HepG2 (cell line): Measurements from ENCODE around the gene TRIAP1. TPM values are rescaled to one million over a fixed set of nuclear protein-coding genes. Genes with fewer than 3 reads are reported as not detected.

Experiments
- ASH2L ChIP-seq: fragments of 300-600, 200-600 bp; sonication (generic); IDR thresholded peaks from 2 replicates; pipeline ENCODE4 v1.7.0; 2017; ENCODE audit warnings: low read depth, mild to moderate bottlenecking, moderate library complexity, mixed read lengths, low read length; ENCODE audit not compliant: insufficient read length
- FUBP1 ChIP-seq: sonication (generic); formaldehyde crosslinking; IDR thresholded peaks from 2 replicates; pipeline ENCODE4 v1.5.1; 2020; ENCODE audit warnings: missing genetic modification reagents, mild to moderate bottlenecking, borderline replicate concordance
- JUN ChIP-seq: sonication (generic); formaldehyde crosslinking; IDR thresholded peaks from 2 replicates; pipeline ENCODE4 v1.4.0; 2020; ENCODE audit warnings: mild to moderate bottlenecking, missing genetic modification reagents
- KDM1A ChIP-seq: IDR thresholded peaks from 2 replicates; pipeline ENCODE4 v1.6.1; 2016; ENCODE audit warnings: missing compliant biosample characterization
- MTF2 ChIP-seq: sonication (generic); formaldehyde crosslinking; IDR thresholded peaks from 2 replicates; pipeline ENCODE4 v1.5.0; 2020; ENCODE audit warnings: missing genetic modification reagents, borderline replicate concordance
- NR0B2 ChIP-seq: sonication (generic); formaldehyde crosslinking; IDR thresholded peaks from 2 replicates; pipeline ENCODE4 v1.4.0; 2020; ENCODE audit warnings: mild to moderate bottlenecking, missing genetic modification reagents
- PPARG ChIP-seq: conservative IDR thresholded peaks from 2 replicates; pipeline ENCODE4 v1.6.1; 2016; ENCODE audit warnings: missing biosample characterization, missing genetic modification reagents
- TIGD3 ChIP-seq: sonication (generic); formaldehyde crosslinking; IDR thresholded peaks from 2 replicates; pipeline ENCODE4 v1.5.1; 2020; ENCODE audit warnings: mild to moderate bottlenecking, missing genetic modification reagents, borderline replicate concordance
- ZNF75D ChIP-seq: sonication (generic); formaldehyde crosslinking; IDR thresholded peaks from 2 replicates; pipeline ENCODE4 v1.8.1; 2023; ENCODE audit warnings: missing genetic modification reagents, mild to moderate bottlenecking, borderline replicate concordance
- polyA plus RNA-seq, 8 experiments: library from polyadenylated mRNA; depleted of rRNA in 3 of 8; stranded (reverse) in 7 of 8; unstranded in 1 of 8; fragments of >200 nt; fragmentation: Illumina TruSeq in 4 of 8; extraction: Trizol in 4 of 8; gene quantifications; 2 replicates each; pipeline versions ENCODE4 v1.2.1 to v1.2.3, GENCODE V29; 2011 to 2016; ENCODE audit warnings: low read depth in 4 of 8, missing spikeins in 1 of 8, mixed read lengths in 1 of 8; ENCODE audit not compliant: insufficient read depth in 1 of 8
- total RNA-seq, 5 experiments: library from RNA; depleted of rRNA; stranded (reverse); fragments of >200 nt; fragmentation: Illumina TruSeq; extraction: Trizol; gene quantifications; 2 replicates each; pipeline ENCODE4 v1.2.3, GENCODE V29; 2016; ENCODE audit warnings: low read depth in 1 of 5

TRIAP1 gene
- total and polyA plus RNA-seq, 2 of the 13 experiments (the other 11 are each of a cell fraction or from before 2014, with no cell fraction given) = 55.0 to 117 TPM

- TF ChIP-seq NR0B2 (peak; percentile 79), ZNF75D (CRISPR knock-in tag) (no peak), FUBP1 (CRISPR knock-in tag) (peak; percentile 43; the same call in 1 of the 2 replicates), PPARG (peak; percentile 43; the same call in 1 of the 2 replicates), MTF2 (CRISPR knock-in tag) (no peak), TIGD3 (CRISPR knock-in tag) (no peak), ASH2L (peak; percentile 97), JUN (CRISPR knock-in tag) (0 out of 2 replicates have a peak, but pooled peaks have one; percentile 39), KDM1A (0 out of 2 replicates have a peak, but pooled peaks have one; percentile 17)
These were observed at the start of gene TRIAP1, which contains the start of gene GATC (continued) for GRCh38 chr12:120445911-120446843.
